OCI-LY3 (cell line): ENCODE results near the gene CREB5.
A peak's percentile ranks its signal among the peaks of the same experiment; 100 is the strongest.

Experiments
- H2AFZ ChIP-seq: fragments of 200-600, 300-600 bp; shearing (Covaris generic); 2 replicates; pipeline ENCODE4 v1.6.0; 2014; ENCODE audit warnings: antibody characterized with exemption, low read depth, low read length
- H3K27ac ChIP-seq: fragments of 200-600, 300-600 bp; sonication (generic); 2 replicates; pipeline ENCODE4 v1.5.1; 2014; ENCODE audit warnings: mild to moderate bottlenecking, low read length, moderate library complexity, mixed read lengths
- H3K27me3 ChIP-seq: fragments of 200-600, 300-600 bp; sonication (generic); 2 replicates; pipeline ENCODE4 v1.6.1; 2014; ENCODE audit warnings: low read depth, low read length, mixed read lengths
- H3K36me3 ChIP-seq: fragments of 200-600, 300-600 bp; sonication (generic); replicated peaks from 2 replicates; pipeline ENCODE3; 2014; ENCODE audit warnings: low read depth, low read length, mixed read lengths
- H3K4me1 ChIP-seq: fragments of 300-600, 200-600 bp; sonication (generic); 2 replicates; pipeline ENCODE4 v1.6.1; 2014; ENCODE audit warnings: low read length, mixed read lengths
- H3K4me2 ChIP-seq: fragments of 200-600, 300-600 bp; sonication (generic); 2 replicates; pipeline ENCODE4 v1.6.1; 2014; ENCODE audit warnings: low read length, mixed read lengths
- H3K4me3 ChIP-seq: fragments of 300-600, 200-600 bp; sonication (generic); 2 replicates; pipeline ENCODE4 v1.5.1; 2014; ENCODE audit warnings: antibody characterized with exemption, mild to moderate bottlenecking, low read length, moderate library complexity
- H3K79me2 ChIP-seq: fragments of 300-600, 200-600 bp; shearing (Covaris generic); 2 replicates; pipeline ENCODE4 v1.6.1; 2014; ENCODE audit warnings: mild to moderate bottlenecking, low read length, mixed read lengths
- H3K9ac ChIP-seq: fragments of 300-600, 200-600 bp; shearing (Covaris generic); 2 replicates; pipeline ENCODE4 v1.6.0; 2014; ENCODE audit warnings: mild to moderate bottlenecking, low read length, moderate library complexity
- H3K9me3 ChIP-seq: fragments of 200-600, 300-600 bp; shearing (Covaris generic); 2 replicates; pipeline ENCODE4 v1.6.1; 2014; ENCODE audit warnings: low read length, mixed read lengths; ENCODE audit not compliant: insufficient read depth
- H4K20me1 ChIP-seq: fragments of 200-600, 300-600 bp; sonication (generic); 2 replicates; pipeline ENCODE4 v1.6.1; 2016; ENCODE audit warnings: low read length, mixed read lengths; ENCODE audit not compliant: insufficient read depth
- EZH2phosphoT487 ChIP-seq: fragments of 200-600 bp; shearing (Covaris generic); IDR thresholded peaks from 2 replicates; pipeline ENCODE4 v1.6.1; 2018; ENCODE audit warnings: antibody characterized with exemption, mixed run types, low read depth
- TF ChIP-seq, protein P1 (sequence below): fragments of 200-600, 300-600 bp; sonication (generic); IDR thresholded peaks from 2 replicates; pipeline ENCODE4 v1.5.1; 2014; ENCODE audit warnings: antibody characterized with exemption, low read length, low read depth

CREB5 gene

GRCh38 chr7:28626624-28627262 is 214.4 kb downstream of the CREB5 start:
- no peak overlapping the region for H2AFZ ChIP-seq
- no peaks in the 10 kb centered on the region for H3K36me3 ChIP-seq
- no peaks in the 10 kb centered on the region for H3K4me1 ChIP-seq
- H3K9me3 ChIP-seq, result no peaks in the 10 kb centered on the region
- no peak overlapping the region for H3K9ac ChIP-seq
- TF ChIP-seq, protein P1, sequence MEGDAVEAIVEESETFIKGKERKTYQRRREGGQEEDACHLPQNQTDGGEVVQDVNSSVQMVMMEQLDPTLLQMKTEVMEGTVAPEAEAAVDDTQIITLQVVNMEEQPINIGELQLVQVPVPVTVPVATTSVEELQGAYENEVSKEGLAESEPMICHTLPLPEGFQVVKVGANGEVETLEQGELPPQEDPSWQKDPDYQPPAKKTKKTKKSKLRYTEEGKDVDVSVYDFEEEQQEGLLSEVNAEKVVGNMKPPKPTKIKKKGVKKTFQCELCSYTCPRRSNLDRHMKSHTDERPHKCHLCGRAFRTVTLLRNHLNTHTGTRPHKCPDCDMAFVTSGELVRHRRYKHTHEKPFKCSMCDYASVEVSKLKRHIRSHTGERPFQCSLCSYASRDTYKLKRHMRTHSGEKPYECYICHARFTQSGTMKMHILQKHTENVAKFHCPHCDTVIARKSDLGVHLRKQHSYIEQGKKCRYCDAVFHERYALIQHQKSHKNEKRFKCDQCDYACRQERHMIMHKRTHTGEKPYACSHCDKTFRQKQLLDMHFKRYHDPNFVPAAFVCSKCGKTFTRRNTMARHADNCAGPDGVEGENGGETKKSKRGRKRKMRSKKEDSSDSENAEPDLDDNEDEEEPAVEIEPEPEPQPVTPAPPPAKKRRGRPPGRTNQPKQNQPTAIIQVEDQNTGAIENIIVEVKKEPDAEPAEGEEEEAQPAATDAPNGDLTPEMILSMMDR, result peak; percentile 65
- TF ChIP-seq EZH2phosphoT487, result no peak
- no peak overlapping the region for H3K4me2 ChIP-seq
- no peaks in the 10 kb centered on the region for H3K79me2 ChIP-seq
- no peak overlapping the region for H3K4me3 ChIP-seq
- H3K27ac ChIP-seq, result no peak overlapping the region
- peaks cover 24% of the 10 kb centered on the region for H3K27me3 ChIP-seq
- H4K20me1 ChIP-seq, result no peaks in the 10 kb centered on the region

GRCh38 chr7:28627263-28627653 is 214.9 kb downstream of the CREB5 start:
- TF ChIP-seq EZH2phosphoT487, result no peak
- TF ChIP-seq, protein P1, result no peak
- Histone ChIP-seq H3K9ac (no peak overlapping the region), H2AFZ (no peak overlapping the region), H3K27me3 (peaks cover 28% of the 10 kb centered on the region), H3K4me3 (no peak overlapping the region), H3K9me3 (no peaks in the 10 kb centered on the region), H4K20me1 (no peaks in the 10 kb centered on the region), H3K4me2 (no peak overlapping the region), H3K27ac (no peak overlapping the region), H3K79me2 (no peaks in the 10 kb centered on the region), H3K4me1 (no peaks in the 10 kb centered on the region), H3K36me3 (no peaks in the 10 kb centered on the region)

GRCh38 chr7:28627896-28628295 is 215.6 kb downstream of the CREB5 start:
- no peak overlapping the region for H3K9ac ChIP-seq
- no peaks in the 10 kb centered on the region for H3K36me3 ChIP-seq
- no peaks in the 10 kb centered on the region for H3K9me3 ChIP-seq
- no peak for TF ChIP-seq EZH2phosphoT487
- TF ChIP-seq, protein P1, result no peak
- no peaks in the 10 kb centered on the region for H3K4me1 ChIP-seq
- H3K27me3 ChIP-seq, result peaks cover 28% of the 10 kb centered on the region
- no peak overlapping the region for H3K27ac ChIP-seq
- no peak overlapping the region for H3K4me3 ChIP-seq
- no peak overlapping the region for H3K4me2 ChIP-seq
- no peaks in the 10 kb centered on the region for H3K79me2 ChIP-seq
- H4K20me1 ChIP-seq, result no peaks in the 10 kb centered on the region
- H2AFZ ChIP-seq, result no peak overlapping the region

GRCh38 chr7:28629216-28629842 is 217.0 kb downstream of the CREB5 start:
- no peak overlapping the region for H2AFZ ChIP-seq
- TF ChIP-seq, protein P1, result no peak
- H4K20me1 ChIP-seq, result no peaks in the 10 kb centered on the region
- no peaks in the 10 kb centered on the region for H3K4me1 ChIP-seq
- no peaks in the 10 kb centered on the region for H3K79me2 ChIP-seq
- peaks cover 28% of the 10 kb centered on the region for H3K27me3 ChIP-seq
- no peaks in the 10 kb centered on the region for H3K9me3 ChIP-seq
- no peaks in the 10 kb centered on the region for H3K36me3 ChIP-seq
- no peak overlapping the region for H3K4me3 ChIP-seq
- H3K27ac ChIP-seq, result no peak overlapping the region
- no peak overlapping the region for H3K4me2 ChIP-seq
- H3K9ac ChIP-seq, result no peak overlapping the region
